DND-41 (cell line): Measurements from ENCODE around the gene GABRG3.

Source experiments
- ATAC-seq: fragments of 200-7000 bp; cut with Tn5 transposase; 3 replicates; pipeline ENCODE4 v1.9.1; 2021; ENCODE audit warnings: low read depth; ENCODE audit not compliant: insufficient read depth
- DNase-seq: peaks from one replicate; pipeline ENCODE4 v3.0.0-alpha.2; 2020
- H2AFZ ChIP-seq: 2 replicates; pipeline ENCODE4 v1.6.0; 2012; ENCODE audit warnings: low read depth, low read length
- H3K27ac ChIP-seq: 2 replicates; pipeline ENCODE4 v1.5.1; 2012; ENCODE audit warnings: low read length, inconsistent platforms
- H3K27me3 ChIP-seq: fragments of 200-600 bp; sonication (generic); 2 replicates; pipeline ENCODE4 v1.6.0; 2012; ENCODE audit warnings: low read length, mild to moderate bottlenecking, inconsistent platforms; ENCODE audit not compliant: insufficient read depth, poor library complexity
- H3K36me3 ChIP-seq: 2 replicates; pipeline ENCODE4 v1.5.1; 2012; ENCODE audit warnings: low read length, inconsistent platforms; ENCODE audit not compliant: insufficient read depth
- H3K4me1 ChIP-seq: 2 replicates; pipeline ENCODE4 v1.5.1; 2012; ENCODE audit warnings: mild to moderate bottlenecking, low read length; ENCODE audit not compliant: insufficient read depth
- H3K4me2 ChIP-seq: 2 replicates; pipeline ENCODE4 v1.6.0; 2012; ENCODE audit warnings: mild to moderate bottlenecking, moderate library complexity, low read length, inconsistent platforms; ENCODE audit not compliant: insufficient read depth
- H3K4me3 ChIP-seq, 2 experiments: fragments of 200-600 bp in 1 of 2; shearing (Covaris generic) in 1 of 2; 2 replicates each; pipeline ENCODE4 v1.5.1; 2012 to 2016; ENCODE audit warnings: inconsistent platforms in 2 of 2, low read length in 2 of 2, mild to moderate bottlenecking in 2 of 2, low read depth in 1 of 2, moderate library complexity in 1 of 2
- H3K79me2 ChIP-seq: 2 replicates; pipeline ENCODE4 v1.6.0; 2012; ENCODE audit warnings: low read length, inconsistent platforms; ENCODE audit not compliant: insufficient read depth
- H3K9ac ChIP-seq: 2 replicates; pipeline ENCODE4 v1.6.0; 2012; ENCODE audit warnings: low read depth, mild to moderate bottlenecking, inconsistent platforms, low read length, moderate library complexity
- H3K9me3 ChIP-seq: 2 replicates; pipeline ENCODE4 v1.5.1; 2012; ENCODE audit warnings: low read length, moderate library complexity, mild to moderate bottlenecking, inconsistent platforms; ENCODE audit not compliant: insufficient read depth, severe bottlenecking
- H4K20me1 ChIP-seq: 2 replicates; pipeline ENCODE4 v1.6.0; 2012; ENCODE audit warnings: low read length; ENCODE audit not compliant: insufficient read depth
- EZH2 ChIP-seq: IDR thresholded peaks from 3 replicates; pipeline ENCODE4 v1.6.1; 2012; ENCODE audit warnings: borderline replicate concordance, low read depth, mild to moderate bottlenecking, moderate library complexity, low read length, inconsistent platforms; ENCODE audit not compliant: severe bottlenecking
- TF ChIP-seq, protein P1 (sequence below): IDR thresholded peaks from 2 replicates; pipeline ENCODE4 v1.5.1; 2012; ENCODE audit warnings: borderline replicate concordance, low read length, moderate library complexity, mild to moderate bottlenecking; ENCODE audit not compliant: poor library complexity, severe bottlenecking; ENCODE audit errors: extremely low read depth

GABRG3 gene

DNA sequence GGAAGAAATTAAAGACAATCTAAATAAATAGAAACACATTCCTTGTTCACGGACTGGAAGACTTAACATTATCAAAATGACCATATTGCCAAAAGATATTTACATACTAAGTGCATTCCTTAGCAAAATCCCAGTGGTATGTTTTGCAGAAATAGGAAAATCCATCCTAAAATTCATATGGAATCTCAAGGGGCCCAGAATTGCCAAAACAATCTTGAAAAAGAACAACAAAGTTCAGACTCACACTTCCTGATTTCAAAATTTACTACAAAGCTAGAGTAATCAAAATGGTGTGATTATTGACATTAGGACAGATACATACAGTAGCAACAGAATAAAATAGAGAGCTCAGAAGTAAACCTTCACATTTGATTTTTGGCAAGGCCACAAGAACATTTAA, 612.7 kb downstream of the GABRG3 start:
- DNase-seq (no peak), ATAC-seq (no peak)
- no peaks in the 10 kb centered on the region for H3K36me3 ChIP-seq
- no peaks in the 10 kb centered on the region for H3K9me3 ChIP-seq
- H3K9ac ChIP-seq: no peak overlapping the region
- no peak overlapping the region for H3K27ac ChIP-seq
- no peak overlapping the region for H2AFZ ChIP-seq
- no peak for TF ChIP-seq EZH2
- TF ChIP-seq, protein P1, sequence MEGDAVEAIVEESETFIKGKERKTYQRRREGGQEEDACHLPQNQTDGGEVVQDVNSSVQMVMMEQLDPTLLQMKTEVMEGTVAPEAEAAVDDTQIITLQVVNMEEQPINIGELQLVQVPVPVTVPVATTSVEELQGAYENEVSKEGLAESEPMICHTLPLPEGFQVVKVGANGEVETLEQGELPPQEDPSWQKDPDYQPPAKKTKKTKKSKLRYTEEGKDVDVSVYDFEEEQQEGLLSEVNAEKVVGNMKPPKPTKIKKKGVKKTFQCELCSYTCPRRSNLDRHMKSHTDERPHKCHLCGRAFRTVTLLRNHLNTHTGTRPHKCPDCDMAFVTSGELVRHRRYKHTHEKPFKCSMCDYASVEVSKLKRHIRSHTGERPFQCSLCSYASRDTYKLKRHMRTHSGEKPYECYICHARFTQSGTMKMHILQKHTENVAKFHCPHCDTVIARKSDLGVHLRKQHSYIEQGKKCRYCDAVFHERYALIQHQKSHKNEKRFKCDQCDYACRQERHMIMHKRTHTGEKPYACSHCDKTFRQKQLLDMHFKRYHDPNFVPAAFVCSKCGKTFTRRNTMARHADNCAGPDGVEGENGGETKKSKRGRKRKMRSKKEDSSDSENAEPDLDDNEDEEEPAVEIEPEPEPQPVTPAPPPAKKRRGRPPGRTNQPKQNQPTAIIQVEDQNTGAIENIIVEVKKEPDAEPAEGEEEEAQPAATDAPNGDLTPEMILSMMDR: no peak
- no peaks in the 10 kb centered on the region for H3K4me1 ChIP-seq
- H3K79me2 ChIP-seq: no peaks in the 10 kb centered on the region
- no peak overlapping the region for H3K4me3 ChIP-seq
- H3K4me2 ChIP-seq: no peak overlapping the region
- H4K20me1 ChIP-seq: no peaks in the 10 kb centered on the region
- no peaks in the 10 kb centered on the region for H3K27me3 ChIP-seq

- Histone ChIP-seq H3K4me3 (no peak overlapping the region), H3K9ac (no peak overlapping the region), H3K27ac (no peak overlapping the region), H3K79me2 (no peaks in the 10 kb centered on the region), H4K20me1 (no peaks in the 10 kb centered on the region), H3K4me2 (no peak overlapping the region), H3K4me1 (no peaks in the 10 kb centered on the region), H2AFZ (no peak overlapping the region), H3K27me3 (no peaks in the 10 kb centered on the region), H3K36me3 (no peaks in the 10 kb centered on the region), H3K9me3 (no peaks in the 10 kb centered on the region)
- DNase-seq (no peak), ATAC-seq (no peak)
- TF ChIP-seq, protein P1: no peak
- no peak for TF ChIP-seq EZH2
Observed at GRCh38 chr15:27585041-27585640, 614.2 kb downstream of the GABRG3 start.

DNA sequence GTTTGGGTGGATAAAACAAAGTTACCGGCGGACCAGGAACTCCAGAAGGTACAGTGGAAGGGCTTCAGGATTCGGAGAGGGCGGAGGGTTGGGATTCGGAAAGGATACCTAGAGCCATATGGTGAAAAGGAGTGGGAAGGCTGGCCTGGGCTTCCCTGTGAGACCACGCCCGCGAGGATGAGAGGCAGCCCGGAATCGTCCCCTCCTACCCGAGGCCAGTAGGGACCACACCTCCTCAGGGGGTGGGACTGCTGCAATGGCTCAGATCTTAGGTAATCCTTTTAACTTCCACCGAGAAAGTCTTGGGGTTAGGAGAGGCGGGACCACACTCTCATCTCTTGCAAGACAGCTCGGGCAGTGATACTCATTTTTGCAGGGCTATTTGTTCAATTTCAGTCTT, 616.8 kb downstream of the GABRG3 start:
- no peak for ATAC-seq
- no peak for DNase-seq
- Histone ChIP-seq H3K4me2 (no peak overlapping the region), H3K4me1 (no peaks in the 10 kb centered on the region), H3K9me3 (no peaks in the 10 kb centered on the region), H3K4me3 (no peak overlapping the region), H3K9ac (no peak overlapping the region), H3K27ac (no peak overlapping the region), H3K27me3 (no peaks in the 10 kb centered on the region), H2AFZ (no peak overlapping the region), H3K79me2 (no peaks in the 10 kb centered on the region), H3K36me3 (no peaks in the 10 kb centered on the region), H4K20me1 (no peaks in the 10 kb centered on the region)
- TF ChIP-seq EZH2: no peak
- TF ChIP-seq, protein P1: no peak

GRCh38 chr15:27589260-27589659, 618.3 kb downstream of the GABRG3 start:
- Histone ChIP-seq H3K27me3 (no peaks in the 10 kb centered on the region), H3K9me3 (no peaks in the 10 kb centered on the region), H3K9ac (no peak overlapping the region), H2AFZ (no peak overlapping the region), H3K36me3 (no peaks in the 10 kb centered on the region), H4K20me1 (no peaks in the 10 kb centered on the region), H3K4me1 (no peaks in the 10 kb centered on the region), H3K79me2 (no peaks in the 10 kb centered on the region), H3K27ac (no peak overlapping the region), H3K4me2 (no peak overlapping the region), H3K4me3 (no peak overlapping the region)
- TF ChIP-seq, protein P1: no peak
- no peak for TF ChIP-seq EZH2
- ATAC-seq (0 out of 3 replicates have a peak, but pooled peaks have one; percentile 29), DNase-seq (peak; percentile 29)
